Motor neuron (in vitro differentiated cells): ENCODE data around the gene WDR87. TPM values are rescaled to one million over a fixed set of nuclear protein-coding genes. Genes with fewer than 3 reads are reported as not detected.
"Not testable (repeated sequence)": the region's sequence is repeated elsewhere in the genome, so short reads cannot be mapped to it uniquely, and the experiment has no call there.

Source experiments
- ATAC-seq, 8 experiments: fragments of 200-7000 bp; cut with Tn5 transposase; replicated peaks in 6 of 8; 2 replicates each; pipeline ENCODE4 v1.8.0; 2021; ENCODE audit warnings: mild to moderate bottlenecking in 8 of 8, moderate library complexity in 8 of 8
- H3K27ac ChIP-seq, 2 donors: fragments of 250-450 bp; sonication (Bioruptor Pico); 2 replicates each; pipeline ENCODE4 v1.9.0; 2021; ENCODE audit warnings: antibody characterized with exemption in 2 of 2, mild to moderate bottlenecking in 2 of 2, moderate library complexity in 1 of 2
- H3K4me1 ChIP-seq, 2 donors: fragments of 250-450 bp; sonication (Bioruptor Pico); replicated peaks in 1 of 2; 2 replicates each; pipeline ENCODE4 v1.6.1; 2021; ENCODE audit warnings: antibody characterized with exemption in 2 of 2, mild to moderate bottlenecking in 2 of 2, moderate library complexity in 1 of 2
- H3K4me3 ChIP-seq, 5 donors: fragments of 250-450 bp; sonication (Bioruptor Pico); 2 replicates each; pipeline ENCODE4 v1.9.0; 2021; ENCODE audit warnings: antibody characterized with exemption in 5 of 5, mild to moderate bottlenecking in 5 of 5, moderate library complexity in 4 of 5
- WGBS, 10 experiments: fragments of 450-650 bp; shearing (Covaris generic); methylation state at CpG; one replicate each; pipeline ENCODE4 v1.0.0; 2022; 5-methylcytosine and 5-hydroxymethylcytosine counted together
- in situ Hi-C, 9 experiments: fragments of 400-800 bp; cut with MboI; loops; one replicate each; pipeline ENCODE4 v1.15.0; 2021; ENCODE audit warnings: low sequenced_read_pairs in 9 of 9, low pct_unique_long_range_greater_than_20kb in 2 of 9; ENCODE audit not compliant: unreplicated experiment in 9 of 9
- total RNA-seq, 8 experiments: library from RNA; unstranded; fragments of 300-600 nt; gene quantifications; 2 replicates each; pipeline versions ENCODE4 v1.2.3 to v1.2.4, GENCODE V29; 2022

WDR87 gene
- total RNA-seq, 8 experiments from 2014 or later, result 0.08 to 0.70 (median 0.20) TPM; not detected in 3

DNA sequence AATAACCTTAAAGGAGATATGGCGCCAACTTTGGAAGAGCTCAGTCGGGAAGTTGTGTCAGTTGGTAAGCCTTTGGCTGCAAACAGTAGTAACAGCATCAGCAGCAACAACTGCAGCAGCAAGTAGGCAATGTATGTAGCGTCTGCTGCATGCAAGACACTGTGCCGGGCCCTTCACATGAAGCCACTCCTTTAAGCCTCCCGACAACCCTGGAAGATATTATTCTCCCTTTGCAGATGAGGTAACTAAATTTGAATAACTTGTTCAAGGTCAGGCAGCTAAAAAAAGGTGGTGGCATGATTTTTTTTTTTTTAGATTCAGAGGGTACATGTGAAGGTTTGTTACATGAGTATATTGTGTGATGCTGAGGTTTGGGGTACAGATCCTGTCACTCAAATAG is 20.3 kb upstream of the WDR87 start:
- Histone ChIP-seq H3K4me3 (no peak overlapping the region), H3K4me1 (peaks cover 24% of the 10 kb centered on the region in 2 donors), H3K27ac (no peak overlapping the region)
- in situ Hi-C loops, result no loop called here
- 67 to 100% (median 80%) methylated on average over 1 to 4 of the region's 5 CpGs; no CpG with 5 or more reads in 5 of the 10 experiments for WGBS, 10 experiments
- ATAC-seq, result peak in 2 of 8 experiments; percentile 26 to 59

DNA sequence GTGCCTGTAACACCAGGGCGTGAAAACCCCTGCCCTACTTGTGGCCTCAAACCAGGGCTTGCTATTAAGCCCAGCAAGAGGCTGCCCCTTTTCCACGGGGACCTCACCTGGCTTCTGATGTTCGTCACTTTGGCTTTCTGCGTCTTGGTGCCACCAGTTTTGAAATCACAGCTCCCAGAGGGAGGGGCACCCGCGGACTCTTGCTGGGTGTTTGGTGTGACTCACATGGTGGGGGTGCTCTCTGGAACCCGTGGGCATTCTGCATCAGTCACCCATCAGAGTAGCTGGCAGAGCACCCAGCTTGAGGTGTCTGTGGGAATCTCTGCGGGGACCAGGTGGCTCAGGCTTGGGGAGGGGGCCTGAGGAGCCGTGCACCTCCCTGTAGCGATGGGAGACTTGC is 19.9 kb upstream of the WDR87 start:
- peaks cover 20% of the 10 kb centered on the region in 2 donors for H3K4me1 ChIP-seq
- H3K27ac ChIP-seq, result no peak overlapping the region
- no peak for ATAC-seq
- H3K4me3 ChIP-seq, result no peak overlapping the region
- in situ Hi-C loops, result no loop called here
- WGBS, 10 experiments, result 20 to 100% (median 82%) methylated on average over 1 to 6 of the region's 10 CpGs; no CpG with 5 or more reads in 6 of the 10 experiments

DNA sequence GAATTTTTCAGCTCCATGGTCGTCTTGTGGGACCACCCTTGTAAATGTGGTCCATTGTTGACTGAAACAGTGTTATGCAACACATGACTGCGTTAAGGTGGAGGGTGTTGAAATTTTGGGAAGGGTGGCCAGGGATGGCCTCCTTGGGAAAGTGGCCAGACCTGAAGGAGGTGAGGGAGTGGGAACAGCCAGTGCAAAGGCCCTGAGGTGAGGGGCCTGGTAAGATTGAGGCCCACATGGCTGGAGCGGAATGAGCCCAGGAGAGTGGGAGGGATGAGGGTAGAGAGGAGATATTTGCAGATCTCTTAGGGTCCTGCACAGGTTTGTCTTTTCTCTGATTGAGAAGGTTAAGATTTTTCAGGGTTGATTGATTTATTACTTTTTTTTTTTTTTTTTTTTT is 18.8 kb upstream of the WDR87 start:
- no peak for ATAC-seq
- no peak overlapping the region for H3K27ac ChIP-seq
- H3K4me1 ChIP-seq, result peaks cover 19 to 26% of the 10 kb centered on the region in 2 donors
- no peak overlapping the region for H3K4me3 ChIP-seq
- in situ Hi-C loops, result no loop called here
- 86 to 100% (median 92%) methylated on average over 1 to 3 of the region's 3 CpGs; no CpG with 5 or more reads in 3 of the 10 experiments for WGBS, 10 experiments

DNA sequence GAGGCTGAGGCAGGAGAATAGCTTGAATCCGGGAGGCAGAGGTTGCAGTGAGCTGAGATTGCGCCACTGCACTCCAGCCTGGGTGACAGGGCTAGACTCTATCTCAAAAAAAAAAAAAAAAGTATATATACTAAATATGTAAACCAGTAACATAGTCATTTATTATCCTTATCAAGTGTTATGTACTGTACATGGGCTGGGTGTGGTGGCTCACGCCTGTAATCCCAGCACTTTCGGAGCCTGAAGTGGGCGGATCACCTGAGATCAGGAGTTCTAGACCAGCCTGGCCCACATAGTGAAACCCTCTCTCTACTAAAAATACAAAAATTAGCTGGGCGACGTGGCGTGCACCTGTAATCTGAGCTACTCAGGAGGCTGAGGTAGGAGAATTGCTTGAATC is 18.2 kb upstream of the WDR87 start:
- H3K4me3 ChIP-seq, H3K27ac ChIP-seq, ATAC-seq: not testable (repeated sequence)
- 92 to 100% (median 97%) methylated on average over 2 to 4 of the region's 8 CpGs; no CpG with 5 or more reads in 4 of the 10 experiments for WGBS, 10 experiments
- peaks cover 18 to 26% of the 10 kb centered on the region in 2 donors for H3K4me1 ChIP-seq
- in situ Hi-C loops, result loop anchor here in 4 of 9 experiments (25.0 kb wide), 4 partner anchors 163 to 438 kb away; partner anchors contain the start of genes CATSPERG (in 2 of the 4), DPF1 (in 1 of the 4) and PSMD8 (in 1 of the 4)

DNA sequence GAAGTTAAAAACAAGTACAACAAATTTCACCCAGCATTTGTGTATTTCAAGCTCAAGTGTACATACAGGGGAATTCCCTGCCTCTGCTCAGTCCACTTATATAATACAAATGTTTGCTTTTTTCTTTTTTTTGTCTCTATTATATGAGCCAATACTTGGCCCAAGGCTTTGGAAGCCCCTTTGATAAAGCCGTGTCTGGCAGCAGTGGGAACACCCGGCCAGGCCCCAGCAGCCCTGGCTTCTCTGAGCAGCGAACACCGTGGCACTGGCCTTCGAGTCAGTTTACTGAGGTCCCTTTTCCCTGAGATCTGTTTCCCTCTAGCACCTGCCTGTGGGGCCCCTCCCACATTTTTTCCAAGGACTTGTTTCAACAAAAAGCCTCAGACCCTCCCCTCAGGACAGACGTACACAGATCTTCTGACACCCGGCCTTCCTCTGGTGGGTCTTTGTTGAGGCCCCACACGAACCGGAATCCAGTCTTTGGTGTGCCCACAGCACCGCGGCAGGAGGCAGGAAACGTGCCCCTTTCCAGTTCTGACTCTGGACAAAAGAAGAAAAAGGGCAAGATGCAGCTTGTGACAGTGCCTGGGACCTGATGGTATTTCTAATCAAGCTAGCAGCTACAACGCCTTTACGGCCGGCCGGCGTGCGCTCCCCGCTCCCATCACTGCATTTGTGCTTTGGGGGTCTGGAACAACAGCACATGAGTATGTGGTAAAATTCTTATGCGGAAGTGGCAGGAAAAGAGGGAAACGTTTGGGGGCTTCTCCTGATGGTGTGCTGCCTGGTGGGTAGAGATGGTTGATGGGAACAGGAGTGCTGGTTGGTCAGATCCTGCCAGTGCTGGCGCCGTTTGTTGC is 14.4 kb upstream of the WDR87 start:
- Histone ChIP-seq H3K27ac (peak overlapping the region in 1 of 2 donors; percentile 63), H3K4me3 (no peak overlapping the region), H3K4me1 (peaks cover 0 to 10% of the 10 kb centered on the region in 2 donors)
- in situ Hi-C loops, result loop anchor here in 4 of 9 experiments (25.0 kb wide), 4 partner anchors 166 to 441 kb away; partner anchors contain the start of genes CATSPERG (in 2 of the 4), DPF1 (in 1 of the 4) and PSMD8 (in 1 of the 4)
- 37 to 100% (median 79%) methylated on average over 1 to 12 of the region's 23 CpGs; no CpG with 5 or more reads in 1 of the 10 experiments for WGBS, 10 experiments
- ATAC-seq, result peak in 5 of 8 experiments; percentile 32 to 77 (median 73)

DNA sequence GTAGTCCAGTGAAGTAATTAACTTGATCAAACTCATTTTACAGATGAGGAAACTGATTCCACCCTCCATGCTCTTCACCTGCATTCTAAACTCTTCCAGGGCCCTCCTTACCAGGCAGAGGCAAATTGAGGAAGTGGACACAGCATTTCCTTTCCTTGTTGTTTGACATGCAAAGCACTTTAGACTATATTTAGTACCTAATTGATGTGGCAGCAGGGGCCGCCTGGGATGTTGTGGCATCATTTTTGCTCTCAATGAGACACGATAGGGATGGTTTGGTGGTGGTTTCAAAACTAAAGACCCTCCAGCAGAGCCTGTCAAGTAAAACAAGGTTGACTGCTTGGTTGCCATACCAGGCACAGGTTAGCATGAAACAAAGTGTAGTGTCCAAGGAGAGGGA is 8.5 kb upstream of the WDR87 start:
- Histone ChIP-seq H3K4me1 (no peaks in the 10 kb centered on the region), H3K4me3 (no peak overlapping the region), H3K27ac (no peak overlapping the region)
- in situ Hi-C loops, result loop anchor here in 4 of 9 experiments (25.0 kb wide), 4 partner anchors 172 to 447 kb away; partner anchors contain the start of genes CATSPERG (in 2 of the 4), DPF1 (in 1 of the 4) and PSMD8 (in 1 of the 4)
- 55 to 100% (median 94%) methylated on average over 1 to 2 of the region's 2 CpGs; no CpG with 5 or more reads in 1 of the 10 experiments for WGBS, 10 experiments
- no peak for ATAC-seq

DNA sequence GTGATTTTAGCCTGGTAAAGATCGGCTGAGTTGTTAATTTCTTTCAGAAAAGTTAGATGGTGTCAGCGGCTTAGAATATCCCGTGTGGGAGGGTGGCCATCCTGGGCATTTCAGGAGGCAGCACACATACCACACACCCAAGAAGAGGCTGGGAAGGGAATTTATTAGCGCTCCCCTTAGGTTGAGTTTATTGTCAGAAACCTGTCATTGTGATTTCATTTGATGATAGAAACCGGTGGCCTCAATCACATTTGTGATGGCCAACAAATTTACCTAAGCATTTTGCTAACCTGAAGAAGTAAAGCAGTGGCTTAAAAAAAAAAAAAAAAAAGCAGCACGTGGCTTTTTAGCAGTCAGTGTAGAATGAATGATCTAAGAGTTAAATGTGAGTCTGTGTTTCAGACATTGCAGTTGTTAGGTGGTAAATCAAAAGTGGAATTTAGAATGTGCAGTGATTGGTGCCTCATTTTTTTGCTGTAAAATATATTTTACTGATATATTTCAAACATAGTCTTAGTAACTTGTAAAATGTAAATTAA is 3.3 kb upstream of the WDR87 start:
- Histone ChIP-seq H3K4me1 (peaks cover 17 to 18% of the 10 kb centered on the region in 2 donors), H3K27ac (no peak overlapping the region), H3K4me3 (no peak overlapping the region)
- no peak for ATAC-seq
- in situ Hi-C loops, result loop anchor here in 5 of 9 experiments (10.0 to 25.0 kb wide), 5 partner anchors 178 to 453 kb away; partner anchors contain the start of genes CATSPERG (in 2 of the 5), DPF1 (in 1 of the 5) and PSMD8 (in 1 of the 5)
- 45 to 78% (median 60%) methylated on average over 1 to 5 of the region's 6 CpGs; no CpG with 5 or more reads in 1 of the 10 experiments for WGBS, 10 experiments

DNA sequence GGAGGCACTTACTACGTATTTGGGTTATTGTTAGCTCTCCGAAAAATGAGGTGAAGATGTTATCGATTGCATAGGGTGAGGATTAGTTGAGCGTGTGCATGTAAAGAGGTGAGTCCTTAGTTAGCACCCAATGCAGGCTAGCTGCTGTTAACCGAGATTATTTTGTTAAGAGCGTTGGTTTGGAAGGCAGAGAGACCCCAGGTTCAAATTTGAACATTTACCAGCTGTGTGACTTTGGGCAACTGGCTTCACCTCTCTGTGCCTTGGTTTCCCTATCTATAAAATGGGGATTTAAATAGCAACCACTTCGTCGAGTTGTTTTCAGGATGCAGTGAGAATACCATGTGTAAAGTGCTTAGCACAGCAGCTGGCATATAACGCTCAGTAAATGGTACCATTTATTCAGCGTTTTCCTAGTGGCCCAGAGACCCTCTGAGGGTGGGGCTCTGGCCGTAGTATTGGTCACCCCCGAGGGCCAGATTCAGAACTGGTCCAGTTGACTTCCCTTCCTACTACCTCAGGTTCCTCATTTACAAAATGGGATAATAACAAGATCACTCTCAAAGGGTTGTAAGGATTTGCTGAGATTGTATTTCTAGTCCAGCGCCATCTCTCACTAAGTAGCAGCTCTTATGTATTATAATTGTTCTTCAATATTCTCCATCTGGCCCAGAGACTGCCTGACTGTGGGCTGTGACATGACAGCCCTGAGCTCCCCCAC is 1.5 kb upstream of the WDR87 start:
- in situ Hi-C loops, result loop anchor here in 5 of 9 experiments (10.0 to 25.0 kb wide), 5 partner anchors 179 to 454 kb away; partner anchors contain the start of genes CATSPERG (in 2 of the 5), DPF1 (in 1 of the 5) and PSMD8 (in 1 of the 5)
- H3K4me3 ChIP-seq, result peak overlapping the region; percentile 63 to 78 (median 73)
- WGBS, 10 experiments, result 2 to 30% (median 12%) methylated on average over 4 to 11 of the region's 13 CpGs; no CpG with 5 or more reads in 2 of the 10 experiments
- H3K27ac ChIP-seq, result no peak overlapping the region
- no peak for ATAC-seq
- peaks cover 17 to 18% of the 10 kb centered on the region in 2 donors for H3K4me1 ChIP-seq

DNA sequence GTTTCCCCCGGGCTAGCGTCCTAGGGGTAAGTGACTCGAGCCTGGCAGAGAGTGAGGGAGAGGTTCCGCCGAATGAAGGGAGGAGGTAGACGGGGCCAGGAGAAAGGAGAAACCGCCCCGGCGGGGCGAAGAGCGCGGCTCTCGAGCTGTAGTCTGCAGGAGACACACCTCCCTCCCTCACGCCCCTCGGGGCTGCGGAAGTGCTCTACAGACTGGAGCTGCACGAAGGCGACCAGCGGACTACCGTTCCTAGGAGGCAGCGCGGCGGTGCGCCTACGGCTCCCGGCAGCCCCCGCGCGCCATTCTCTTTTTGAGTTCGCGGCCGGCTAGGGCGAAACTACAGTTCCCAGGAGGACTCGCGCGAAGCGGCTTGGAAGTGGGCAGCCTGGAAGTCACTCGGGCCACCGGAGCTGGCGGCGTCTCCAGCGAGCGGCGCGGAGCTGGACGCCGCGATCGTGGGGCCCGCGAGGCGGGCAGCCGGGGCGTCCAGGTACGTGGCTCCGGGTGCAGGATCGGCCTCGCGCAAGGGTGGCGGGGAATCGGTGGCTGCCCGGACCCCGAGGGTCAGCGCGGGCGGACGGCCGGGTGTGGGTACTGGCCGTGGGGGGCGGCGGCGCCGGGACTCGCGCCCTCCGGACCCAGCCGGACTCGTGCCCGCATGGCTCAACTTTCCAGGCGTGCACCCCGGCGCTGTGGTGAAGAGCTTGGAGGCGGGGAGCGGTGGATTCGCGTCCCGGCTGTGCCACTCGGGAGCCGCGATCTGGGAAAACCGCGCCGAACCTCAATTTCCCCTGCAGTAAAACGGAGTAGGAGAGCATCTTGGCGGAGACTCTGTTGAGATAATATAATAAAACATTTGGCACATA is 708 bp upstream of the WDR87 start, which contains the start of gene SIPA1L3:
TSS of gene SIPA1L3 (plus strand) at position 340 of the 866 bp plus-strand sequence. CDS start 174,358 bp downstream, outside the sequence.
- ATAC-seq, result peak; percentile 93 to 97 (median 96)
- peak within 1 kb of the TSS; percentile 81 to 85 for H3K27ac ChIP-seq
- in situ Hi-C loops, result loop anchor here in 5 of 9 experiments (10.0 to 25.0 kb wide), 5 partner anchors 180 to 455 kb away; partner anchors contain the start of genes CATSPERG (in 2 of the 5), DPF1 (in 1 of the 5) and PSMD8 (in 1 of the 5)
- WGBS, 10 experiments, result 0 to 5% (median 0%) methylated on average over 1 to 18 of the region's 95 CpGs; no CpG with 5 or more reads in 5 of the 10 experiments
- H3K4me1 ChIP-seq, result peaks cover 17 to 18% of the 10 kb centered on the region in 2 donors
- H3K4me3 ChIP-seq, result peak within 1 kb of the TSS; percentile 63 to 78 (median 73)

DNA sequence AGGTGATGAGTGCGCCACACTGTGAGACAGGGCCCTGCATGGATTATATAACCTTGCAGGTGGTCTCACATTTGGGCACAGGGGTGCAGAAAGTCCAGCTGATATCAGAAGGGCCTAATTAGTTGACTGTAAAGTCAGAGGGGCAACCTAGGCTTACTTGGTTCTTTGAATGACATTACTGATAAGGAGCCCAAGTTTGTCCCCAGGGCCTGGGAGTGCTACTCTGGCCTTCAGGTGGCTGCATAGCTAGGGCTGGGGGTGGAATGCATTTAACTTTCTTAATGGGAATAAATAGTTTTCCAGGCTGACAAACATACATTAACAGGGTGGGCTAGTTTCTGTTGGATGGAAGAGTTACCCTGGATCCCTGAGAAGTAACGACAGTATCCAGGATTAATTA is 3.3 kb downstream of the WDR87 start:
- Histone ChIP-seq H3K4me1 (peaks cover 2 to 3% of the 10 kb centered on the region in 2 donors), H3K27ac (no peak overlapping the region), H3K4me3 (no peak overlapping the region)
- no peak for ATAC-seq
- WGBS, 10 experiments, result 43 to 100% (median 80%) methylated on average over 1 to 2 of the region's 2 CpGs; no CpG with 5 or more reads in 1 of the 10 experiments
- in situ Hi-C loops, result loop anchor here in 5 of 9 experiments (10.0 to 25.0 kb wide), 5 partner anchors 184 to 459 kb away; partner anchors contain the start of genes CATSPERG (in 2 of the 5), DPF1 (in 1 of the 5) and PSMD8 (in 1 of the 5)

DNA sequence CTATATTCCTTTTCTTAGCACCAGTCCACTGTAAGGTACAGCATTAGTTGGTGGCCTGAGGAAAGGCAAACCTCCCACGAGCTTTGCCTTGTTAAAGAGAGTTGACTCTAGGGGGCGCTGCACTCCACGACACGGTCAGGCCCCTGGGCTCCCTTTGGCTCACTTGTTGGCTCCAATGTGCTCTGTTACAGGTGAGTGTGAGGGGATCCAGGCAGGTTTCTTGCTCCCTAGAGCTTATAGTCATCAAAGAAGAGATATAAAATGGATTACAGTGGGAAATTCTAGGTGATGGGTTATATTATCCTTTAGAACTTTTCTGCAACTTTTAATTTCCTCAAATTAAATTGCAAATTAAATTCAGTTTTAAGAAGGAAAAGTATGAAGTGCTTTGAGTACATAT is 3.7 kb downstream of the WDR87 start:
- Histone ChIP-seq H3K27ac (no peak overlapping the region), H3K4me1 (no peaks in the 10 kb centered on the region), H3K4me3 (no peak overlapping the region)
- 0 to 8% (median 0%) methylated on average over 1 to 3 of the region's 4 CpGs; no CpG with 5 or more reads in 3 of the 10 experiments for WGBS, 10 experiments
- in situ Hi-C loops, result loop anchor here in 5 of 9 experiments (10.0 to 25.0 kb wide), 5 partner anchors 185 to 460 kb away; partner anchors contain the start of genes CATSPERG (in 2 of the 5), DPF1 (in 1 of the 5) and PSMD8 (in 1 of the 5)
- peak in 7 of 8 experiments; percentile 4 to 18 (median 11) for ATAC-seq
